ENCODE data around the gene MSI2. TPM values are rescaled to one million over a fixed set of nuclear protein-coding genes. Genes with fewer than 3 reads are reported as not detected.

MSI2 gene
- total RNA-seq, 3 donors from 2014 or later = 13.4 to 89.1 (median 71.1) TPM

DNA sequence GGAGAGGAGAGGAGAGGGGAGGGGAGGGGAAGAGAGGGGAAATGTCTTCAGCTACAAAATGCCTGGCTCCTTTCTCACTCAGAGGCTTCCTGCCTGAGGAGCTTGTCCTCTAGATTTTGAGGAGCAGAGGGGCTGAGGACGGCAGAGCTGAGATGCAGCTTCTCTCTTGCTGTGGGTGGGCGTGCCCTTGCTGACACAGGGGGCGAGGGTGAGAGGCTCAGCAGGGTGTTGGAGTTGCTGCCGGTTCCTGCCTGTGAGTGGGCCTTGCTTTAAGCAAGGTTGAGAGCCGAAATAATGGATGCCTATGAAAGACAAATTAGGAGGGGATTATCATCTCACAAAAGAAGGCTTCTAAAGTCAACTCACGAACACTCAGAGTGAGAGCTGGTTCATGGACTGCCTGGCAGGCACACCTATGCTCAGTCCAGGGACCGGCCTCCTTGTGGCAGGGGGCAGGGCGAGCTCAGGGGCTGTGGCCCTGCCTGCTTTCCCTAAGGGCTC is 215.6 kb downstream of the MSI2 start:
- TF ChIP-seq, protein P1, sequence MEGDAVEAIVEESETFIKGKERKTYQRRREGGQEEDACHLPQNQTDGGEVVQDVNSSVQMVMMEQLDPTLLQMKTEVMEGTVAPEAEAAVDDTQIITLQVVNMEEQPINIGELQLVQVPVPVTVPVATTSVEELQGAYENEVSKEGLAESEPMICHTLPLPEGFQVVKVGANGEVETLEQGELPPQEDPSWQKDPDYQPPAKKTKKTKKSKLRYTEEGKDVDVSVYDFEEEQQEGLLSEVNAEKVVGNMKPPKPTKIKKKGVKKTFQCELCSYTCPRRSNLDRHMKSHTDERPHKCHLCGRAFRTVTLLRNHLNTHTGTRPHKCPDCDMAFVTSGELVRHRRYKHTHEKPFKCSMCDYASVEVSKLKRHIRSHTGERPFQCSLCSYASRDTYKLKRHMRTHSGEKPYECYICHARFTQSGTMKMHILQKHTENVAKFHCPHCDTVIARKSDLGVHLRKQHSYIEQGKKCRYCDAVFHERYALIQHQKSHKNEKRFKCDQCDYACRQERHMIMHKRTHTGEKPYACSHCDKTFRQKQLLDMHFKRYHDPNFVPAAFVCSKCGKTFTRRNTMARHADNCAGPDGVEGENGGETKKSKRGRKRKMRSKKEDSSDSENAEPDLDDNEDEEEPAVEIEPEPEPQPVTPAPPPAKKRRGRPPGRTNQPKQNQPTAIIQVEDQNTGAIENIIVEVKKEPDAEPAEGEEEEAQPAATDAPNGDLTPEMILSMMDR (IDR thresholded peaks at IDR 0.05) = no peak
- no peak for TF ChIP-seq POLR2AphosphoS5 (IDR thresholded peaks at IDR 0.05)
- no peak for TF ChIP-seq POLR2A (IDR thresholded peaks at IDR 0.05)

DNA sequence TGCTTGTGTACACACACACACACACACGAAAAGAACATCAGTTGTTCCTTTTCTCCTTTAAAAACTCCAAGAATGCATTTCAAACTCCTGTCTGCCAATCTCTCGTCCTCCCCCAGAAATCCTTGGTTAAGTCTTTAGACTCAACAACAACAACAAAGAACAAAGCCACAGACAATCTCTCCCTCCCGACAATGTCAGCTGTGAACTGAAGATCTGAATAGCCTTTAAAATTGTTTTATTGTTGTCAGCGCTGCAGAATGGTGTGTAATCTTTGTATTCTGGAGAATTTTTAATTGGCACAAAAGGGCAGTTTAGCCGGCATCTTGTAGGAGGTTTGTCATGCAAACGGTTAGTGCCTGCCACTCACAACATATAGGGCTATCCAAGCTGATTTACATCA is 219.5 kb downstream of the MSI2 start:
- intact Hi-C loops (cut with DNase I; ENCODE audit: low total_unique reads) = no loop called here
- H3K27me3 ChIP-seq = no peaks in the 10 kb centered on the region
- H3K36me3 ChIP-seq = no peaks in the 10 kb centered on the region
- TF ChIP-seq, protein P1 (IDR thresholded peaks at IDR 0.05) = no peak
- TF ChIP-seq POLR2AphosphoS5 (IDR thresholded peaks at IDR 0.05) = no peak
- no peak for DNase-seq (ENCODE audit: low spot score in 2 of 2)
- no peaks in the 10 kb centered on the region for H3K9me3 ChIP-seq
- no peak overlapping the region for H3K4me3 ChIP-seq
- peaks cover 0 to 16% of the 10 kb centered on the region in 2 donors for H3K4me1 ChIP-seq
- H3K27ac ChIP-seq = no peak overlapping the region

More for the DNA sequence above, 215.6 kb downstream of the MSI2 start:
- Histone ChIP-seq H3K9me3 (no peaks in the 10 kb centered on the region), H3K4me1 (peaks cover 0 to 12% of the 10 kb centered on the region in 2 donors), H3K4me3 (no peak overlapping the region), H3K27me3 (no peaks in the 10 kb centered on the region), H3K27ac (no peak overlapping the region), H3K36me3 (no peaks in the 10 kb centered on the region)
- DNase-seq (ENCODE audit: low spot score in 2 of 2) = no peak
- intact Hi-C loops (cut with DNase I; ENCODE audit: low total_unique reads) = no loop called here

DNA sequence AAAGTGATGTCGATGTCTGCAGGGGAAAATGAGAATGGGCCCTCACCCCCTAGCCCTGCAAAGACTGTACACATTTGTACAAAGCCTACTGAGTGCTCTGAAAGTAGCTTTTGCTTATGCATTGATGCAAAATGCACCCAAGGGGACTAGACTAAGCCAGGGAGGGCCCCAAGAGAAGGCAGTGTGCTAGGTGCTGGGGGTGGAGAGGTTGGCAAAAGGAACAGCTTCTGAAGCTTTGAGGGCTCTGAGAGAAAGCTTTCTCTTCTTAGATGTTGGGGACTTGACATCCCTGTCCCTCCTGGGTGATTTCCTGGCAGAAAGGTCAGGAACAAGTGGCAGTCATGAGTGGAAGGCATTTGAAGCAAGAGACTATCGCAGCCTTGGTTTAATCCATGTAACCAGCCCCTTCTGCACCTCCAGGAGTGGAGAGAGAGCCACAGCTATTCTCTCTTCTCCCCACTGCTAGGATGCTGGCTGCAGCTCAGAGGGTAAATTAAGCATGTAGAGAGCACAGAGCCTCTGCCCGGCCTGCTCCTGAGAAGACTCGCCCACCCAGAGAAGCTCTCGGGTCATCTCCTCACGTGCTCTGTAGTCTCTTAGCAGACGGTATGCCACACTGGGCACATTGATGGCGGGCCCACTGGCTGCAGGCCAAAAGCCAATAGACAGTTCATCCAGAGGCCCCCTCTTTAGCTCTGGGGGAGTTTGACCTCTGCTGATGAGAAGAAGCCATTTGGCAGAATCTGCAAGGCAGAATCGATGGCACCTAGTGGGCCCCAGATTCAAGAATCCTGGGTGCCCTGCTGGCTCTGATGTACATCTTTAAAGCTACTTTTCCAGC is 221.4 kb downstream of the MSI2 start:
- intact Hi-C loops (cut with DNase I; ENCODE audit: low total_unique reads) = no loop called here
- no peak for DNase-seq (ENCODE audit: low spot score in 2 of 2)
- H3K36me3 ChIP-seq = no peaks in the 10 kb centered on the region

DNA sequence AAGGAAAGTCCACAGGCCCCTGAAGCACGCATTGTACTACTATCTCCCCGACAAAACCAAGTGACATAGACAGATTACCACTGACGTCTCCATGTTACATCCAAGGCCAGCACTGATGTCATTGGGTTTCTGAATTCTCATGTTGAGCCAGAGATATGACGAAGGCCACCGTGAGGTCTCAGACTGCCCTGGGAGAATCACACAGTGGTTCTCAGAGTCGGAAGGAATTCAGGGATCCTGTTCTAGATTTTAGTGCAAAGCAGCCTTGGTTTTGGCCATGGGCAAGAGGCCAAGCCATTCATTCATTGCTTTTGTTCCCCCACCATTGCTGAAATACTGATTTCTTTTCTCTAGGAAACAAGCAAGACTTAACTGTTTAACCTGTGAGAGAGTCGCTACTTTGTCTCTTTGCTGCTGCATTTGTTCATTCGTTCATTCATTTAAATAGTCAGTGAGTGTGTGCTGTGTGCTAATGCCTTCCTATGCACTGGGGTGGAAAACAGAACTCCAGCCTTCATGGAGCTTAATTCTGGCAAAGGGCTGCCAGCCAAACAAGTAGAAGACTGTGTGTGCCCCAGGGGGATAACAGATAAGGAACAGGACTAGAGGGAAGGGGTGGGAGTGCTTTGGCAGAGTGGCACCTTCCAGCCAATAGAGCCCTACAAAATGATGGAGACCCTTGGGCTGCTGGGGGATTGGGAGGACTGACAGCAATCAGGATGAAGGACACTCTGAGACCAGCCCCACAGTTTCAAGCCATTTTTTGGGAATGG is 222.3 kb downstream of the MSI2 start:
- intact Hi-C loops (cut with DNase I; ENCODE audit: low total_unique reads) = no loop called here
- Histone ChIP-seq H3K27ac (no peak overlapping the region), H3K36me3 (no peaks in the 10 kb centered on the region), H3K4me1 (peaks cover 0 to 13% of the 10 kb centered on the region in 2 donors), H3K9me3 (no peaks in the 10 kb centered on the region), H3K4me3 (no peak overlapping the region), H3K27me3 (no peaks in the 10 kb centered on the region)
- no peak for DNase-seq (ENCODE audit: low spot score in 2 of 2)
- TF ChIP-seq, protein P1 (IDR thresholded peaks at IDR 0.05) = no peak
- peak in 1 of 3 donors; percentile 16 for TF ChIP-seq POLR2AphosphoS5 (IDR thresholded peaks at IDR 0.05)
- no peak for TF ChIP-seq POLR2A (IDR thresholded peaks at IDR 0.05)

More for the DNA sequence above, 221.4 kb downstream of the MSI2 start:
- no peaks in the 10 kb centered on the region for H3K9me3 ChIP-seq
- peaks cover 0 to 19% of the 10 kb centered on the region in 2 donors for H3K4me1 ChIP-seq
- no peak overlapping the region for H3K4me3 ChIP-seq
- peak overlapping the region in 1 of 2 donors; percentile 1 for H3K27ac ChIP-seq
- TF ChIP-seq, protein P1 (IDR thresholded peaks at IDR 0.05) = no peak
- no peak for TF ChIP-seq POLR2A (IDR thresholded peaks at IDR 0.05)
- TF ChIP-seq POLR2AphosphoS5 (IDR thresholded peaks at IDR 0.05) = no peak
- no peaks in the 10 kb centered on the region for H3K27me3 ChIP-seq
